Right renal cortex interstitium (tissue), 3 donors: ENCODE results near the gene GRID2. TPM values are rescaled to one million over a fixed set of nuclear protein-coding genes. Genes with fewer than 3 reads are reported as not detected.

ENCODE experiments used
- DNase-seq, 3 donors: peaks; one replicate each; pipeline ENCODE4 v3.0.0-alpha.2; 2013; ENCODE audit warnings: low read depth in 3 of 3, low spot score in 2 of 3
- polyA plus RNA-seq, 3 donors: library from polyadenylated mRNA; unstranded; fragments of 120-200 nt; gene quantifications; one replicate each; pipeline ENCODE4 v1.2.1, GENCODE V29; 2013; ENCODE audit not compliant: insufficient read length in 3 of 3

GRID2 gene
- polyA plus RNA-seq, 3 donors: 4.9 to 7.5 (median 7.2) TPM

GRCh38 chr4:93761286-93761685 is 1457.5 kb downstream of the GRID2 start:
- no peak for DNase-seq

- peak in 1 of 3 donors; percentile 48 for DNase-seq
Observed at GRCh38 chr4:93764639-93765246, 1461.0 kb downstream of the GRID2 start.

- no peak for DNase-seq
Observed at GRCh38 chr4:93767917-93768316, 1464.2 kb downstream of the GRID2 start.

GRCh38 chr4:93770201-93770600 is 1466.4 kb downstream of the GRID2 start:
- no peak for DNase-seq

GRCh38 chr4:93771640-93772411 is 1468.1 kb downstream of the GRID2 start:
- DNase-seq: no peak

- DNase-seq: no peak
Observed at GRCh38 chr4:93772858-93773257, 1469.1 kb downstream of the GRID2 start.

- DNase-seq: no peak
Observed at GRCh38 chr4:93775551-93775950, 1471.8 kb downstream of the GRID2 start.

GRCh38 chr4:93776386-93777080 is 1472.8 kb downstream of the GRID2 start:
- no peak for DNase-seq

- DNase-seq: no peak
Observed at GRCh38 chr4:93777081-93777460, 1473.3 kb downstream of the GRID2 start.

- DNase-seq: no peak
Observed at GRCh38 chr4:93779228-93779627, 1475.5 kb downstream of the GRID2 start.

- DNase-seq: no peak
Observed at GRCh38 chr4:93780080-93780479, 1476.3 kb downstream of the GRID2 start.

GRCh38 chr4:93781198-93781597 is 1477.4 kb downstream of the GRID2 start:
- no peak for DNase-seq

GRCh38 chr4:93786149-93786548 is 1482.4 kb downstream of the GRID2 start:
- DNase-seq: no peak

GRCh38 chr4:93788712-93789111 is 1484.9 kb downstream of the GRID2 start:
- DNase-seq: no peak

- DNase-seq: peak; percentile 27 to 45 (median 41)
Observed at GRCh38 chr4:93791570-93792195, 1487.9 kb downstream of the GRID2 start.

- DNase-seq: no peak
Observed at GRCh38 chr4:93802045-93802444, 1498.3 kb downstream of the GRID2 start.

GRCh38 chr4:93809773-93810172 is 1506.0 kb downstream of the GRID2 start:
- DNase-seq: no peak

- no peak for DNase-seq
Observed at GRCh38 chr4:93810340-93810992, 1506.7 kb downstream of the GRID2 start.

GRCh38 chr4:93813092-93813491 is 1509.3 kb downstream of the GRID2 start:
- no peak for DNase-seq

- no peak for DNase-seq
Observed at GRCh38 chr4:93814141-93814540, 1510.4 kb downstream of the GRID2 start.

GRCh38 chr4:93814722-93815121 is 1511.0 kb downstream of the GRID2 start:
- DNase-seq: no peak
